ENCODE results near the gene TMEM213.

TMEM213 gene

GRCh38 chr7:138832966-138833365, 35.2 kb downstream of the TMEM213 start:
- H3F3A ChIP-seq (ENCODE audit: low read depth): no peaks in the 10 kb centered on the region
- H3K79me2 ChIP-seq (ENCODE audit: insufficient read depth, low read length): no peaks in the 10 kb centered on the region
- H3K27me3 ChIP-seq (ENCODE audit: insufficient read depth, low read length, poor library complexity, severe bottlenecking): no peaks in the 10 kb centered on the region
- TF ChIP-seq CTCF (conservative IDR thresholded peaks at IDR 0.05; ENCODE audit: low read length): no peak
- TF ChIP-seq EZH2phosphoT487 (IDR thresholded peaks at IDR 0.05; ENCODE audit: borderline replicate concordance): no peak
- H3K9ac ChIP-seq (ENCODE audit: low read depth, low read length, poor library complexity, severe bottlenecking): no peak overlapping the region
- no peaks in the 10 kb centered on the region for H4K20me1 ChIP-seq (ENCODE audit: insufficient read depth, low read length, poor library complexity, severe bottlenecking)
- no peak overlapping the region for H3K4me3 ChIP-seq (ENCODE audit: low read length, poor library complexity, severe bottlenecking)
- peaks cover 17% of the 10 kb centered on the region; the same call in 1 of the 2 replicates for H3K36me3 ChIP-seq (ENCODE audit: insufficient read depth, low read length)
- no peaks in the 10 kb centered on the region for H3K4me1 ChIP-seq (ENCODE audit: insufficient read depth, low read length, poor library complexity, severe bottlenecking)
- H3K9me3 ChIP-seq (ENCODE audit: insufficient read depth, low read depth, low read length): no peaks in the 10 kb centered on the region
- H2AFZ ChIP-seq (ENCODE audit: low read length): no peak overlapping the region
- H3K4me2 ChIP-seq (ENCODE audit: low read depth, low read length, poor library complexity, severe bottlenecking): no peak overlapping the region
- H3K9me2 ChIP-seq (replicated peaks; ENCODE audit: low read depth, low read length): no peaks in the 10 kb centered on the region

- Histone ChIP-seq H3K36me3 (ENCODE audit: insufficient read depth, low read length) (peaks cover 20% of the 10 kb centered on the region; the same call in 1 of the 2 replicates), H3K4me1 (ENCODE audit: insufficient read depth, low read length, poor library complexity, severe bottlenecking) (no peaks in the 10 kb centered on the region), H3K79me2 (ENCODE audit: insufficient read depth, low read length) (no peaks in the 10 kb centered on the region), H3K27me3 (ENCODE audit: insufficient read depth, low read length, poor library complexity, severe bottlenecking) (no peaks in the 10 kb centered on the region), H2AFZ (ENCODE audit: low read length) (no peak overlapping the region), H3K4me3 (ENCODE audit: low read length, poor library complexity, severe bottlenecking) (no peak overlapping the region), H3K4me2 (ENCODE audit: low read depth, low read length, poor library complexity, severe bottlenecking) (no peak overlapping the region), H3K9me2 (replicated peaks; ENCODE audit: low read depth, low read length) (no peaks in the 10 kb centered on the region), H3F3A (ENCODE audit: low read depth) (no peaks in the 10 kb centered on the region), H3K9me3 (ENCODE audit: insufficient read depth, low read depth, low read length) (no peaks in the 10 kb centered on the region), H4K20me1 (ENCODE audit: insufficient read depth, low read length, poor library complexity, severe bottlenecking) (no peaks in the 10 kb centered on the region), H3K9ac (ENCODE audit: low read depth, low read length, poor library complexity, severe bottlenecking) (no peak overlapping the region)
- TF ChIP-seq EZH2phosphoT487 (IDR thresholded peaks at IDR 0.05; ENCODE audit: borderline replicate concordance) (no peak), CTCF (conservative IDR thresholded peaks at IDR 0.05; ENCODE audit: low read length) (no peak)
Observed at GRCh38 chr7:138833596-138833995, 35.8 kb downstream of the TMEM213 start.

- Histone ChIP-seq H3K4me2 (ENCODE audit: low read depth, low read length, poor library complexity, severe bottlenecking) (no peak overlapping the region), H3K9ac (ENCODE audit: low read depth, low read length, poor library complexity, severe bottlenecking) (no peak overlapping the region), H3F3A (ENCODE audit: low read depth) (no peaks in the 10 kb centered on the region), H3K4me3 (ENCODE audit: low read length, poor library complexity, severe bottlenecking) (no peak overlapping the region), H3K4me1 (ENCODE audit: insufficient read depth, low read length, poor library complexity, severe bottlenecking) (no peaks in the 10 kb centered on the region), H3K9me2 (replicated peaks; ENCODE audit: low read depth, low read length) (no peaks in the 10 kb centered on the region), H2AFZ (ENCODE audit: low read length) (no peak overlapping the region), H3K36me3 (ENCODE audit: insufficient read depth, low read length) (peaks cover 27% of the 10 kb centered on the region; the same call in 1 of the 2 replicates), H3K27me3 (ENCODE audit: insufficient read depth, low read length, poor library complexity, severe bottlenecking) (no peaks in the 10 kb centered on the region), H3K9me3 (ENCODE audit: insufficient read depth, low read depth, low read length) (no peaks in the 10 kb centered on the region), H3K79me2 (ENCODE audit: insufficient read depth, low read length) (no peaks in the 10 kb centered on the region), H4K20me1 (ENCODE audit: insufficient read depth, low read length, poor library complexity, severe bottlenecking) (no peaks in the 10 kb centered on the region)
- TF ChIP-seq CTCF (conservative IDR thresholded peaks at IDR 0.05; ENCODE audit: low read length) (no peak), EZH2phosphoT487 (IDR thresholded peaks at IDR 0.05; ENCODE audit: borderline replicate concordance) (no peak)
Observed at GRCh38 chr7:138834583-138834982, 36.8 kb downstream of the TMEM213 start.
